ENCODE measurements around the gene CNIH2. TPM values are rescaled to one million over a fixed set of nuclear protein-coding genes. Genes with fewer than 3 reads are reported as not detected.

Gene CNIH2
- total RNA-seq (2021; ENCODE audit: unreplicated experiment) = 1.3 TPM
- 0.70 and 0.75 TPM in 2 replicates for polyA plus RNA-seq (2012)
- Bru-seq, nascent RNA = percentile 35 among the genes with signal in this experiment
- BruChase-seq, experiment 1, labeled RNA remaining after a 6-hour chase = percentile 65 among the genes with signal in this experiment
- percentile 48 among the genes with signal in this experiment for BruChase-seq, experiment 2, labeled RNA remaining after a 2-hour chase
- long read RNA-seq = 0 reads

DNA sequence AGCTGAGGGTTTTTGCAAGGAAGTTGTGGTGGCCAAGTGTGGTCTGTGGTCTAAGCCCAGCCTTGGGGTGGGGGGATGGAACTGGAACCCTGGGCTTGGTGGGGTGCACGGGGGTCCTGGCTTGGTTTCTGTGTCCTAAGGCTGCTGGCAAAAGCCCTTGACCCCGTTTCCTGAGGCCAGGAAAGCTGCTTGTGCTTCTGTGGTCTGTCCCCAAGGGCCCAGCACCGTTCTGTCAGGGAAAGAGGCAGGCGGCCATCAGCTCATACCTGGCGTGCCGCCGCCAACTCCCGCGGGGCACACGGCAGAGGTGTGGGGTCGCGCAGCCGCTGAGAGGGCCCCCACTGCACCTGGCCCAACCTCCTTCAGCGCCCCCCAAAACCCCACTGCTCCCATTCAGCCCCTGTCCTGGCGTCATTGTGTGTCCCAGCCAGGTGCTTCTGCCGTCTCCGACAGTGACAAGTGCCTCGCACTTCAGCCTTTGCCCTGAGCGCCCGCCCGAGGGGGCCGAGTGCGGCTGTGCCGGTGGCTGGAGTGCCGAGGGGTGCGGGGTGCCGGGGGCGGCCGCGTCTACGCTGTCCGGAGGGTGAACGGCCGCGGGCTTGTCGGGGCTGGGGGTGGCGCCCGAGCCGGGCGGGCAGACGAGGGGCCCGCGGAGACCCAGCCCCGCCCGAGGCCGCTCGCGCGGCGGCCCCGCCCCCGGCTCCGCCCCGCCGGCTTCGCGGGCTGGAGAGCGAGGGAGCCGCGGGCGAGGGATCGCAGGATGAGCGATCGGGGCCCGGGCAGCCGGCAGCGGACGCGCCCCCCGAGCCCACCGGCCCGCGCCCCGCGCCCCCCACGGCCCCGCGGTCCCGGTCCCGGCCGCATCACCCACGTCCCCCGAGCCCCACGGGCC is at the start of gene CNIH2:
Gene CNIH2, plus strand, starts transcription at position 705 of the 892 bp plus-strand sequence. CDS start 282 bp downstream, outside the sequence.
- no peaks in the 10 kb centered on the region for H4K20me1 ChIP-seq (ENCODE audit: insufficient read depth)
- no peak within 1 kb of the TSS for H2AFZ ChIP-seq (ENCODE audit: low read depth, low read length, poor library complexity, severe bottlenecking)
- no peak within 1 kb of the TSS for H3K4me2 ChIP-seq (ENCODE audit: low read length)
- H3K9ac ChIP-seq (ENCODE audit: low read length) = no peak within 1 kb of the TSS
- DNase-seq (ENCODE audit: low read depth, low spot score) = no peak
- BruUV-seq (replicated peaks) = no TSS peak
- H3K27ac ChIP-seq (ENCODE audit: low read depth, low read length) = no peak within 1 kb of the TSS
- TF ChIP-seq EZH2 (IDR thresholded peaks at IDR 0.05) = no peak
- no peak for TF ChIP-seq POLR2A (IDR thresholded peaks at IDR 0.05; ENCODE audit: borderline replicate concordance, extremely low read depth, insufficient read depth, insufficient read length)
- TF ChIP-seq ZFX (IDR thresholded peaks at IDR 0.05) = no peak
- no peak for TF ChIP-seq SIN3A (IDR thresholded peaks at IDR 0.05; ENCODE audit: low read depth)
- TF ChIP-seq ELF1 (IDR thresholded peaks at IDR 0.05; ENCODE audit: borderline replicate concordance, low read depth) = no peak
- no peak for TF ChIP-seq FOSL1 (IDR thresholded peaks at IDR 0.05; ENCODE audit: low read depth)
- TF ChIP-seq RAD21 (IDR thresholded peaks at IDR 0.05; ENCODE audit: low read depth) = no peak
- TF ChIP-seq CEBPB (IDR thresholded peaks at IDR 0.05; ENCODE audit: low read depth) = no peak
- no peak for TF ChIP-seq JUND (IDR thresholded peaks at IDR 0.05)
- no peak for TF ChIP-seq YY1 (IDR thresholded peaks at IDR 0.05; ENCODE audit: extremely low read depth, insufficient replicate concordance, low read depth, low read length)
- TF ChIP-seq TCF7L2 (IDR thresholded peaks at IDR 0.05; ENCODE audit: borderline replicate concordance, extremely low read depth, insufficient read depth, insufficient read length) = no peak
- no peak for TF ChIP-seq ZNF274 (IDR thresholded peaks at IDR 0.05; ENCODE audit: low read depth, low read length)
- TF ChIP-seq SRF (IDR thresholded peaks at IDR 0.05; ENCODE audit: low read depth) = no peak
- no peak for TF ChIP-seq SP1 (IDR thresholded peaks at IDR 0.05; ENCODE audit: low read depth)
- TF ChIP-seq POLR2AphosphoS5 (IDR thresholded peaks at IDR 0.05; ENCODE audit: low read depth, low read length) = no peak
- TF ChIP-seq EZH2phosphoT487 (IDR thresholded peaks at IDR 0.05; ENCODE audit: borderline replicate concordance) = no peak
- TF ChIP-seq, protein P1, sequence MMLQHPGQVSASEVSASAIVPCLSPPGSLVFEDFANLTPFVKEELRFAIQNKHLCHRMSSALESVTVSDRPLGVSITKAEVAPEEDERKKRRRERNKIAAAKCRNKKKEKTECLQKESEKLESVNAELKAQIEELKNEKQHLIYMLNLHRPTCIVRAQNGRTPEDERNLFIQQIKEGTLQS (IDR thresholded peaks at IDR 0.05) = no peak
- TF ChIP-seq CBX3 (IDR thresholded peaks at IDR 0.05; ENCODE audit: low read depth) = no peak
- POLR2A ChIA-PET = interaction anchor here (0.9 kb wide), 1 partner anchor 12 kb away, joined by 3 read pairs; the partner anchor contains the start of gene YIF1A
- H3K79me2 ChIP-seq (ENCODE audit: insufficient read depth, low read length) = no peaks in the 10 kb centered on the region
- no peaks in the 10 kb centered on the region for H3K9me2 ChIP-seq (ENCODE audit: insufficient read depth)
- RAD21 ChIA-PET (ENCODE audit: low non-redundant PET in 1 of 2, low total read pairs in 2 of 2, uncharacterized antibody in 2 of 2, unreplicated experiment in 2 of 2) = no interaction called here
- CTCF ChIA-PET = no interaction called here
- H3K27me3 ChIP-seq (ENCODE audit: insufficient read depth, low read length) = no peaks in the 10 kb centered on the region
- H3K4me3 ChIP-seq (replicated peaks in 1 of 2; ENCODE audit: low read depth in 1 of 2, low read length in 2 of 2) = no peak within 1 kb of the TSS
- ATAC-seq = peak; percentile 44
- H3K9me3 ChIP-seq (ENCODE audit: control insufficient read depth in 1 of 2, insufficient read depth in 1 of 2, low read depth in 1 of 2, low read length in 2 of 2) = no peaks in the 10 kb centered on the region
- H3K36me3 ChIP-seq (ENCODE audit: control insufficient read depth in 1 of 2, insufficient read depth in 2 of 2, low read length in 2 of 2) = peaks cover 7 to 9% of the 10 kb centered on the region in 2 experiments; a peak in 3 of 4 replicates
- H3K4me1 ChIP-seq (ENCODE audit: control insufficient read depth in 1 of 2, insufficient read depth in 2 of 2, low read length in 2 of 2) = peaks cover 0 to 20% of the 10 kb centered on the region in 2 experiments; a peak in 2 of 4 replicates
- intact Hi-C loops (cut with micrococcal nuclease) = no loop called here

Data from HCT116 (cell line).